Gastroesophageal sphincter (tissue), 4 donors: ENCODE data around the gene HDAC11. TPM values are rescaled to one million over a fixed set of nuclear protein-coding genes. Genes with fewer than 3 reads are reported as not detected.
A peak's percentile ranks its signal among the peaks of the same experiment; 100 is the strongest.
"Not testable (repeated sequence)": the region's sequence is repeated elsewhere in the genome, so short reads cannot be mapped to it uniquely, and the experiment has no call there.

Source experiments
- ATAC-seq: fragments of 150-250 bp; one replicate; pipeline ENCODE4 v1.9.1; 2016; ENCODE audit warnings: mild to moderate bottlenecking, moderate library complexity
- H3K27ac ChIP-seq, 4 donors: fragments of 200-600 bp; sonication (generic) in 3 of 4; 1 replicate in 3 of 4; 2 replicates in 1 of 4; pipeline ENCODE4 v1.5.1; 2016 to 2019
- H3K27me3 ChIP-seq: fragments of 200-600 bp; sonication (generic); one replicate; pipeline ENCODE4 v1.5.1; 2019
- H3K36me3 ChIP-seq, 2 donors: fragments of 200-600 bp; sonication (generic); one replicate each; pipeline ENCODE4 v1.5.1; 2019; ENCODE audit warnings: control low read depth in 1 of 2
- H3K4me1 ChIP-seq, 3 donors: fragments of 200-600 bp; sonication (generic); 1 replicate in 2 of 3; 2 replicates in 1 of 3; pipeline ENCODE4 v1.5.1; 2016 to 2019; ENCODE audit warnings: control low read depth in 2 of 3
- H3K4me3 ChIP-seq, 2 donors: fragments of 200-600 bp; sonication (generic); one replicate each; pipeline ENCODE4 v1.5.1; 2019; ENCODE audit warnings: mild to moderate bottlenecking in 1 of 2, moderate library complexity in 1 of 2
- H3K9me3 ChIP-seq, 3 donors: fragments of 200-600 bp; sonication (generic); one replicate each; pipeline ENCODE4 v1.5.1; 2017 to 2019; ENCODE audit warnings: control low read depth in 2 of 3
- CTCF ChIP-seq, 4 experiments: fragments of 200-600 bp in 2 of 4; fragments of 450-650 bp in 2 of 4; sonication (generic) in 1 of 4; IDR thresholded peaks; one replicate each; pipeline ENCODE4 v1.5.1; 2017 to 2019; ENCODE audit warnings: antibody characterized with exemption in 4 of 4, mild to moderate bottlenecking in 2 of 4, moderate library complexity in 2 of 4
- EP300 ChIP-seq: sonication (generic); formaldehyde crosslinking; IDR thresholded peaks from one replicate; pipeline ENCODE4 v1.6.1; 2017; ENCODE audit warnings: antibody characterized with exemption, mild to moderate bottlenecking
- POLR2A ChIP-seq, 2 donors: fragments of 450-650 bp; IDR thresholded peaks; one replicate each; pipeline ENCODE4 v1.6.1; 2017; ENCODE audit warnings: antibody characterized with exemption in 2 of 2, mild to moderate bottlenecking in 2 of 2, moderate library complexity in 1 of 2
- POLR2AphosphoS5 ChIP-seq: sonication (generic); formaldehyde crosslinking; IDR thresholded peaks from one replicate; pipeline ENCODE4 v1.6.1; 2017; ENCODE audit warnings: antibody characterized with exemption
- WGBS, 2 donors: methylation state at CpG; one replicate each; pipeline ENCODE4 v1.1.5; 2018; ENCODE audit warnings: low coverage in 1 of 2; 5-methylcytosine and 5-hydroxymethylcytosine counted together
- total RNA-seq, 4 donors: library from RNA; depleted of rRNA; stranded (reverse); fragments of >200 nt; gene quantifications; one replicate each; pipeline ENCODE4 v1.1.0, GENCODE V29; 2016

The HDAC11 gene
- total RNA-seq, 4 donors from 2014 or later, result 22.3 to 37.1 (median 30.0) TPM

GRCh38 chr3:13496879-13497278 is 16.8 kb downstream of the HDAC11 start:
- peaks cover 0 to 30% (median 9%) of the 10 kb centered on the region in 3 donors for H3K4me1 ChIP-seq
- no peak for ATAC-seq
- WGBS, 2 donors, result 55 to 68% methylated on average over 4 to 6 of the region's 6 CpGs

DNA sequence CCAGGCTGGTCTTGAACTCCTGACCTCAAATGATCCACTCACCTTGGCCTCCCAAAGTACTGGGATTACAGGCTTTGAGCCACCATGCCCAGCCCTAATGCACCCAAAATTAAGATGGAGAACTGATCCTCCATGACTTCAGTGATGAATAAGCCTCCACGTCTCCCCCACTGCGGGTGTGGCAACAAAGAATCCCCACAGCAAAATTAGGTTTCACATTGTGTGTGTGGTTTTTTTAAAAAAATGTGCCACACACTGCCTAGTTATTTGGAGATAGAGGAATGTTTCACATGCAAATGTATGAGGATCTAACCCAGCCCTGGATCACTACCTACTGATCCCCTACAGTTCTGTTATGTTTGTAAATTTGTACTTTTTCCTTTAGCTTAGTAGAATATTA is 17.3 kb downstream of the HDAC11 start:
- 55 to 77% methylated on average over 2 of the region's 2 CpGs for WGBS, 2 donors
- no peak for ATAC-seq
- Histone ChIP-seq H3K9me3 (no peaks in the 10 kb centered on the region), H3K4me1 (peaks cover 0 to 30% (median 9%) of the 10 kb centered on the region in 3 donors), H3K36me3 (peaks cover 0 to 48% of the 10 kb centered on the region in 2 donors), H3K4me3 (no peak overlapping the region), H3K27ac (no peak overlapping the region), H3K27me3 (no peaks in the 10 kb centered on the region)
- TF ChIP-seq EP300 (no peak), POLR2AphosphoS5 (no peak), POLR2A (IDR thresholded peaks at IDR 0.05) (no peak), CTCF (IDR thresholded peaks at IDR 0.05) (no peak)

More at GRCh38 chr3:13496879-13497278, 16.8 kb downstream of the HDAC11 start:
- Histone ChIP-seq H3K4me3 (no peak overlapping the region), H3K36me3 (peaks cover 0 to 48% of the 10 kb centered on the region in 2 donors), H3K27ac (peak overlapping the region in 3 of 4 donors; percentile 31 to 69 (median 53)), H3K9me3 (no peaks in the 10 kb centered on the region), H3K27me3 (no peaks in the 10 kb centered on the region)
- no peak for TF ChIP-seq POLR2AphosphoS5
- no peak for TF ChIP-seq POLR2A (IDR thresholded peaks at IDR 0.05)
- TF ChIP-seq CTCF (IDR thresholded peaks at IDR 0.05), result no peak
- no peak for TF ChIP-seq EP300

DNA sequence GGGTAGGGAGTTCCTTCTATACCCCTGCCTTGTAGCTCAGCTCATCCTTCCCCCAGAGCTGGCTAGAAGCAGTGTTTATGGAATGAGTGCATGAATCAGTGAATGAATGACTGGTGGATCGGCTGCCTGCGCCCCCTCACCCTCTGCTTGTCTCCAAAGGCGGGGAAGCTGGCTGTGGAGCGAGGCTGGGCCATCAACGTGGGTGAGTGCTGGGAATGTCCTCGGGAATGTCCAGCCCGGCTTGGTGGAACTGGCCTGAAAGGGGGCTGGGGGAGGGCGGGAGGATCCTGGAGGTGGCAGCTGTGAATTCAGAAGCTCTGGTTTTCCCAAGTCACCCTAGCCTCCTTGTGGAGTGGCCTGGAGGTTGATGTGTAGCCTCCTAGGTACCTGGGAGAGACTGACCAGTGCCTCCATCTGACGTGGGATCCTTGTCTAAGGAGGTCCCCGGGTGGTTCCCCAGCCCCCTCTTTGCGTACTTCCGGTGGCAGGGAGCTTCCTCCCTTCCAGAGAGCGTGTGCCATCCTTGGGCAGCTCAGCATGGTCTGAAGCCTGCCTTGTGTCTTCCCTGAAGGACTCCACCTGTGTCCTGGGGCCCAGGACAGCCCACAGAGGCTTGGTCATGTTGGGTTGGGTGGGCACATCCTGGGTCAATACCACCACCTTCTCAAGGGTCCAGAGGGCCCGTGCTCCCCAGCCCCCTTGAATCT is 18.4 kb downstream of the HDAC11 start:
- Histone ChIP-seq H3K36me3 (peaks cover 0 to 49% of the 10 kb centered on the region in 2 donors), H3K4me3 (no peak overlapping the region), H3K9me3 (no peaks in the 10 kb centered on the region), H3K4me1 (peaks cover 0 to 30% (median 9%) of the 10 kb centered on the region in 3 donors), H3K27ac (no peak overlapping the region), H3K27me3 (no peaks in the 10 kb centered on the region)
- WGBS, 2 donors, result 68 to 77% methylated on average over 5 to 6 of the region's 14 CpGs
- ATAC-seq, result no peak
- no peak for TF ChIP-seq EP300

DNA sequence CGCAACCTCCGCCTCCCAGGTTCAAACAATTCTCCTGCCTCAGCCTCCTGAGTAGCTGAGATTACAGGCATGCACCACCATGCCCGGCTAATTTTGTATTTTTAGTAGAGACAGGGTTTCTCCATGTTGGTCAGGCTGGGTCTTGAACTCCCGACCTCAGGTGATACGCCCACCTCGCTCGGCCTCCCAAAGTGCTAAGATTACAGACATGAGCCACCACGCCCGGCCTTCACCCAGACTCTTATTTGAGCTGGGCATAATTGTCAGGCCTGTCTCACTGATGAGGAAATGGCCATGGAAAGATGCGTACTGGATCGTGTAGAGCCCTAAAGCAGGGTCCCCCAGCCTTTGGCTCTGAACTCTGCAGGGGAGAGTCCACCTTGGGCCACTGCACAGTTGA is 19.1 kb downstream of the HDAC11 start:
- not testable (repeated sequence) for H3K27me3 ChIP-seq, H3K9me3 ChIP-seq, H3K4me3 ChIP-seq, H3K27ac ChIP-seq, ATAC-seq
- 93 to 96% methylated on average over 4 to 8 of the region's 11 CpGs for WGBS, 2 donors
- Histone ChIP-seq H3K4me1 (peaks cover 0 to 30% (median 9%) of the 10 kb centered on the region in 3 donors), H3K36me3 (peaks cover 0 to 49% of the 10 kb centered on the region in 2 donors)

DNA sequence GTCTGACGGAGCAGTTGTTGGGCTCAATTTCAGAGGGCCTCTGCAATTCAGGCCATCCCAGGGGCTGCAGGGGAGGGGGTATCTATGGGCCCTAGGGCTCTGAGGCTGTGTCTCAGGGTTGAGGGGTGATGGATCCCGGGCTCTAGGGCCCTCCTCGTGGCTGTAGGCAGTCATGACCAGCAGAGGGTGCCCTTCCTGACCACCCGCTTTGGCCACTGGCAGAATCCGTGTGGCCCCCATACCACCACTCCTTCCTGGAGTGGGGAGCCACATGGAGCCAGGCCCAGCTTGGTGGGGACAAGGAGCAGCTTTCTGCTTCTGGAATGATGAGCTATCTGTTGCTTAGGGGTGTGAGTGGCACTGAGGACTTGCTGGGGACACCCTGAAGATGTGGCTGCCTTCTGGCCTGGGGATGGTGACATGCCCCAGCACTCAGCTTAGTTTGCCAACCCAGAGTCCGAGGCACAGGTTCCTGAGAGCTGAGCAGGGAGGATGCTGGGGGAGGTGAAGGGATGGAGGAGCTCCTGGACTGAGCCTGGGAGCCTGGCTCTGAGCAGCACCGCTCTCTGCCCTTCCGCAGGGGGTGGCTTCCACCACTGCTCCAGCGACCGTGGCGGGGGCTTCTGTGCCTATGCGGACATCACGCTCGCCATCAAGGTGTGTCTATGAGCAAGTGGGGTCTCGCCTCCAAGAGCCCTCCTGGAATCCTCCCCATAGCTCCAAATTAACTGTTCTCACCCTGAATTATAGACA is 20.2 kb downstream of the HDAC11 start:
- TF ChIP-seq EP300 (no peak), CTCF (IDR thresholded peaks at IDR 0.05) (peak in 2 of 4 experiments; percentile 18 to 48), POLR2A (IDR thresholded peaks at IDR 0.05) (no peak), POLR2AphosphoS5 (no peak)
- H3K36me3 ChIP-seq, result peaks cover 0 to 56% of the 10 kb centered on the region in 2 donors
- H3K9me3 ChIP-seq, result no peaks in the 10 kb centered on the region
- no peak for ATAC-seq
- WGBS, 2 donors, result 100% methylated on average over 3 of the region's 15 CpGs; no CpG with 5 or more reads in 1 of the 2 donors
- no peak overlapping the region for H3K4me3 ChIP-seq
- peaks cover 0 to 20% (median 9%) of the 10 kb centered on the region in 3 donors for H3K4me1 ChIP-seq
- no peak overlapping the region for H3K27ac ChIP-seq
- no peaks in the 10 kb centered on the region for H3K27me3 ChIP-seq
